Neural progenitor cell (in vitro differentiated cells): ENCODE results near the gene CBFA2T3. TPM values are rescaled to one million over a fixed set of nuclear protein-coding genes. Genes with fewer than 3 reads are reported as not detected.

Experiments used
- DNase-seq: peaks from one replicate; pipeline ENCODE4 v3.0.0-alpha.2; 2016; ENCODE audit warnings: low spot score
- H2AFZ ChIP-seq: fragments of 200-600 bp; sonication (generic); replicated peaks from 2 replicates; pipeline ENCODE4 v1.6.1; 2016; ENCODE audit warnings: antibody characterized with exemption
- H3F3A ChIP-seq: fragments of 200-600 bp; sonication (generic); 2 replicates; pipeline ENCODE4 v1.6.1; 2016; ENCODE audit warnings: antibody characterized with exemption, low read depth
- H3K27ac ChIP-seq: fragments of 200-600 bp; sonication (generic); 2 replicates; pipeline ENCODE4 v1.5.1; 2016; ENCODE audit warnings: mild to moderate bottlenecking
- H3K27me3 ChIP-seq: fragments of 200-600 bp; sonication (generic); 2 replicates; pipeline ENCODE4 v1.6.1; 2016; ENCODE audit warnings: mild to moderate bottlenecking, moderate library complexity
- H3K36me3 ChIP-seq: fragments of 200-600 bp; sonication (generic); 2 replicates; pipeline ENCODE4 v1.5.1; 2016
- H3K4me1 ChIP-seq: fragments of 200-600 bp; sonication (generic); 2 replicates; pipeline ENCODE4 v1.6.1; 2016; ENCODE audit warnings: mixed run types
- H3K4me2 ChIP-seq: fragments of 200-600 bp; sonication (generic); 2 replicates; pipeline ENCODE4 v1.6.1; 2016
- H3K4me3 ChIP-seq: fragments of 200-600 bp; sonication (generic); 2 replicates; pipeline ENCODE4 v1.5.1; 2016
- H3K79me2 ChIP-seq: fragments of 200-600 bp; sonication (generic); 2 replicates; pipeline ENCODE4 v1.6.1; 2016; ENCODE audit warnings: low read depth
- H3K9ac ChIP-seq: fragments of 200-600 bp; sonication (generic); 2 replicates; pipeline ENCODE4 v1.6.1; 2016
- H3K9me3 ChIP-seq: fragments of 200-600 bp; sonication (generic); 2 replicates; pipeline ENCODE4 v1.5.1; 2016; ENCODE audit warnings: low read depth
- H4K20me1 ChIP-seq: fragments of 200-600 bp; sonication (generic); 2 replicates; pipeline ENCODE4 v1.6.1; 2016; ENCODE audit warnings: low read depth
- H3K27ac Mint-ChIP-seq: 3 replicates; pipeline ENCODE4 v1.8.0; 2021; ENCODE audit warnings: mixed read lengths
- H3K27me3 Mint-ChIP-seq: 2 replicates; pipeline ENCODE4 v1.8.0; 2022; ENCODE audit warnings: low read depth, mild to moderate bottlenecking, inconsistent platforms, moderate library complexity, mixed read lengths; ENCODE audit not compliant: insufficient read depth
- H3K36me3 Mint-ChIP-seq: 3 replicates; pipeline ENCODE4 v1.8.0; 2021; ENCODE audit warnings: mixed read lengths
- H3K4me1 Mint-ChIP-seq: 3 replicates; pipeline ENCODE4 v1.8.0; 2021; ENCODE audit warnings: mixed read lengths
- H3K4me3 Mint-ChIP-seq: 3 replicates; pipeline ENCODE4 v1.8.0; 2021; ENCODE audit warnings: mild to moderate bottlenecking, moderate library complexity, mixed read lengths
- H3K9me3 Mint-ChIP-seq: 3 replicates; pipeline ENCODE4 v1.8.0; 2020; ENCODE audit warnings: mixed read lengths
- CTCF ChIP-seq: fragments of 200-600 bp; sonication (generic); IDR thresholded peaks from 2 replicates; pipeline ENCODE4 v1.5.1; 2017; ENCODE audit warnings: antibody characterized with exemption, mild to moderate bottlenecking
- EZH2 ChIP-seq: fragments of 200-600 bp; sonication (generic); IDR thresholded peaks from 2 replicates; pipeline ENCODE4 v1.6.1; 2017; ENCODE audit warnings: antibody characterized with exemption, mild to moderate bottlenecking, moderate library complexity
- EZH2phosphoT487 ChIP-seq: fragments of 200-600 bp; sonication (generic); IDR thresholded peaks from 2 replicates; pipeline ENCODE4 v1.6.1; 2017; ENCODE audit warnings: antibody characterized with exemption
- total RNA-seq: library from RNA; depleted of rRNA; stranded (reverse); fragments of >200 nt; gene quantifications from 2 replicates; pipeline ENCODE4 v1.2.3, GENCODE V29; 2015; ENCODE audit warnings: low replicate concordance

Gene CBFA2T3
- total RNA-seq, 1 donor from 2014 or later: 0.22 TPM

DNA sequence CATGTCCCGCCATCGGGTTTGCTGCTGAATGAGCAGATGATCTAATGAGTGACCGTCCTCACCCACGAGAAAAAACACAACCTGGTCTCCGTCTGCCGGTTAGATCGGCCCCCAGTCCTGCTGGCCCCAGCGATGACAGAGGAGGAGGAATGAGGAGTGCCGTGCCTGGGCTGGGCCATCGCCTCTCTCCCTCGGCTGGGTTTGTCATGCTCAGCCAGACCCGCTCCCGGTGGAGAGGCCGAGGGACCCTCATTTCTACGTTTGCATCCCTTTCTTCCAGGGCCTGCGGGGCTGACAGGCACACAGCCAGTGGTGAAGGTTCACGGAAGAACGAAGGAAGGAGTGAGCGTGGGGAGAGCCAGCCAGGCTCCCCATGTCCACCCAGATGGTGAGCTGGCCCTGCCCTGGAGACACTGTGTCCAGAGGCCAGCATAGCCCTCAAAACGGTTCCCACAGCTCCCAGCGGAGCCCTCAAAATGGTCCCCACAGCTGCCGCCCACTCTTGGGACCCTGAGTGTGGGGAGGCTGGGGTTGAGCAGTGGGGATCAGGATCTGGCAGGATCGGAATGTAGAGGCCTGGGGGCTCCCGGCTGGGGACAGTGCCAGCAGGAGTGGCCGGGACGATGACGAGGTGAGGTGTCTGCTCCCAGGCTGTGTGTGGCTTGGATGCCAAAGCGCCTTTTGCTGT lies 23.9 kb downstream of the CBFA2T3 start:
- Mint-ChIP-seq H3K9me3 (no peaks in the 10 kb centered on the region), H3K27me3 (peaks cover 18% of the 10 kb centered on the region), H3K36me3 (no peaks in the 10 kb centered on the region), H3K27ac (no peak overlapping the region), H3K4me1 (peaks cover 11% of the 10 kb centered on the region), H3K4me3 (no peak overlapping the region)
- H3F3A ChIP-seq: no peaks in the 10 kb centered on the region
- H3K36me3 ChIP-seq: no peaks in the 10 kb centered on the region
- H3K27ac ChIP-seq: no peak overlapping the region
- H3K9me3 ChIP-seq: no peaks in the 10 kb centered on the region
- H3K9ac ChIP-seq: no peak overlapping the region
- peaks cover 2% of the 10 kb centered on the region for H3K27me3 ChIP-seq
- no peak for TF ChIP-seq CTCF
- H2AFZ ChIP-seq: no peak overlapping the region
- DNase-seq: no peak
- H3K4me1 ChIP-seq: peaks cover 2% of the 10 kb centered on the region
- H4K20me1 ChIP-seq: no peaks in the 10 kb centered on the region
- H3K79me2 ChIP-seq: no peaks in the 10 kb centered on the region
- no peak overlapping the region for H3K4me2 ChIP-seq
- H3K4me3 ChIP-seq: no peak overlapping the region

GRCh38 chr16:88951989-88952388 lies 25.0 kb downstream of the CBFA2T3 start:
- Mint-ChIP-seq H3K4me3 (no peak overlapping the region), H3K9me3 (no peaks in the 10 kb centered on the region), H3K27me3 (peaks cover 23% of the 10 kb centered on the region), H3K4me1 (peaks cover 10% of the 10 kb centered on the region), H3K27ac (no peak overlapping the region), H3K36me3 (no peaks in the 10 kb centered on the region)
- no peak for DNase-seq
- TF ChIP-seq EZH2phosphoT487 (no peak), EZH2 (no peak), CTCF (no peak)
- Histone ChIP-seq H3F3A (no peaks in the 10 kb centered on the region), H2AFZ (no peak overlapping the region), H3K79me2 (no peaks in the 10 kb centered on the region), H3K4me3 (no peak overlapping the region), H3K4me1 (peaks cover 2% of the 10 kb centered on the region), H3K36me3 (no peaks in the 10 kb centered on the region), H4K20me1 (no peaks in the 10 kb centered on the region), H3K27ac (no peak overlapping the region), H3K9me3 (no peaks in the 10 kb centered on the region), H3K4me2 (no peak overlapping the region), H3K9ac (no peak overlapping the region), H3K27me3 (peaks cover 13% of the 10 kb centered on the region)

DNA sequence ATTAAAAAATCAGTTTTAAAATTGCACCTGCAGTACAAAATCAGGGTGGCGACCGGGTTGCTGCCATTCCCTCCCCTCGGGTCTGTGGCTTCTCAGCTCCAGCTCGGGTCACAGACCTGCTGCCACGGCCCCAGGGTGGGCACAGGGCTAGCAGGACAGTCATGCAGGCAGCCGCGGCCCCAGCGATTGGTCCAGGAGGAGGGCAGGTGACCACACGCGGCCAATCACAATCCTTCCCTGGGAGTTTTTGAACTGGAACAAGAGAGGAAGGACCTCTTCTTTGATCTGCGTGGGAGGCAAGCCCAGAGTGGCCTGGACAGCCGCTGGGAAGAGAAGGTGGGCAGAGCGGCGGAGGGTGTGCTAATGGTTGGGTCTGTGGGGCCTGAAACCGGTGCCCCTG lies 25.5 kb downstream of the CBFA2T3 start:
- Histone ChIP-seq H3K4me2 (no peak overlapping the region), H3K4me3 (no peak overlapping the region), H3K79me2 (no peaks in the 10 kb centered on the region), H3K27ac (no peak overlapping the region), H3K4me1 (peaks cover 2% of the 10 kb centered on the region), H3K36me3 (no peaks in the 10 kb centered on the region), H3K27me3 (peaks cover 15% of the 10 kb centered on the region), H4K20me1 (no peaks in the 10 kb centered on the region), H2AFZ (no peak overlapping the region), H3F3A (no peaks in the 10 kb centered on the region), H3K9ac (no peak overlapping the region), H3K9me3 (no peaks in the 10 kb centered on the region)
- Mint-ChIP-seq H3K27me3 (peaks cover 25% of the 10 kb centered on the region), H3K36me3 (no peaks in the 10 kb centered on the region), H3K27ac (no peak overlapping the region), H3K4me3 (no peak overlapping the region), H3K4me1 (peaks cover 12% of the 10 kb centered on the region), H3K9me3 (no peaks in the 10 kb centered on the region)
- DNase-seq: no peak
- TF ChIP-seq EZH2phosphoT487 (no peak), CTCF (no peak), EZH2 (no peak)
